ENCODE measurements around the gene PROSER2.

GRCh38 chr10:11804336-11804735 lies 18.8 kb upstream of the PROSER2 start:
- no peak for TF ChIP-seq CTCF (IDR thresholded peaks at IDR 0.05)
- no peak for TF ChIP-seq POLR2A (IDR thresholded peaks at IDR 0.05)

Data from body of pancreas (tissue), 4 donors.